Stimulated activated CD8-positive, alpha-beta memory T cell treated with anti-CD3 and anti-CD28 coated beads, Interleukin-15, amount 100 ng/mL, for 48 hours (primary cell): ENCODE results near the gene RBPJ.
"Not testable (repeated sequence)": the region's sequence is repeated elsewhere in the genome, so short reads cannot be mapped to it uniquely, and the experiment has no call there.

ENCODE experiments used
- DNase-seq, 2 donors: peaks; one replicate each; pipeline ENCODE4 v3.0.0-alpha.2; 2020; ENCODE audit warnings: low read depth in 2 of 2

Gene RBPJ

DNA sequence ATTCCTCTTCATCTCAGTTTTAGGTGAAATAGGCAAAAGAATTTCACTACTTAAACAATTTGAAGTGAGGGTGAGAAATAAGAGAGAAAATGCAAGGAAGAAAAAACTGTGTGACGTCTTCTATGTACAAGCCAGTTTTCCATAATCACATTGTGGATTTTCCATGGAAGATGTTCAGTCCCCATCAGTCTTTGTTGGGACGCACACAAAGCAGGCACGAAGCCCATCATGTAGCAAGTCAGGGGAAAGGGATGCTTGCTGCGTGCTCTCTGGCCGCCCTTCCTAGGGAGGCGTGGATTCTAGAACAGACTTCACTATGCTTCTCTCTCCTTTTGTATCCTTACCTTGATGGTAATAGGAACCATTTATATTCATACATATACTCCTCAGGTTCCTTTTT, 54.7 kb downstream of the RBPJ start:
- DNase-seq = no peak

DNA sequence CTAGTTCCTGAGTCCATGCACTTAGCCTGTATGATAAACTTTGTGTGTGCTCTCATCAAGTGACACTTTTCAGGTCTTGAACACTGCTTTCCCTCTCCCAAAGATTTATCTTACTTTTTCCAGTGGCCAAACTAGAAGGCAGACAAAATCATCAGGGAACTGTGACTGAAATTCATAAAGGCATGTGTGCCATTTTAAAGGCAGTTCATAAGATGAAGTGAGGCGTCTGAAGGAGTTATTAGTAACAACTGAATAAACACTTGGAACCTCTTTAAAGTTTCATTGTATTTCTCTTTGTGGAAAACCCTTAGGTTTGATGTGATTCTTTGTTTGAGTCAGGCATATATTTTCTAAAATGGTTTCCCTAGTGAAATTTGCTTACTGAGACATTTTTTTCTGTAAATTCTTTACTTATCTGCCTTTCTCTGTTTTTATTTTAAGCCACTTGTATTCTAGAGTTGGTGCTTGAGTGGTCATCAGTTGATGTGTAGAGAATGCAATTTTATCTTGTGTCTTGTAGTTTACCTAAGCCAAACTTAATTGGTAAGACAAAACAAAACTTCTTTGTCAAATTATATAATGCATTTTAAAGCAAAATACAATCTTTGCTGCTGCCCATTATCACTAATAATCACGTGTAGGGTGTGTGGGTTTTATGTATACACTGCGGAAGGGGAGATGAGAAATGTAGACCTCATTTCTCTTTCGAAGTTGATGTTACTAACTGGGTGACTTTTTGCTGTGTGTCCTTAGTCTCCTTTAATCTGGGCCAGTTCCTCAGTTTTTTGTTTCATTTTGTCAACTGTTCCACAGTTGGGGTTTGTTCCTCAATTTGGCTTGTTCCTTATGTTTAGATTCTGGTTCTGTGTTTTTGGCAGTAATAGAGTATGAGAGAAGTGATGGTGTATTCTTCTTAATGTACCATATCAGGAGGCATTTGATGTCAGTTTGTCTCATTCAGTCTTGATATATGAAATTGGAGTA, 56.8 kb downstream of the RBPJ start:
- no peak for DNase-seq

DNA sequence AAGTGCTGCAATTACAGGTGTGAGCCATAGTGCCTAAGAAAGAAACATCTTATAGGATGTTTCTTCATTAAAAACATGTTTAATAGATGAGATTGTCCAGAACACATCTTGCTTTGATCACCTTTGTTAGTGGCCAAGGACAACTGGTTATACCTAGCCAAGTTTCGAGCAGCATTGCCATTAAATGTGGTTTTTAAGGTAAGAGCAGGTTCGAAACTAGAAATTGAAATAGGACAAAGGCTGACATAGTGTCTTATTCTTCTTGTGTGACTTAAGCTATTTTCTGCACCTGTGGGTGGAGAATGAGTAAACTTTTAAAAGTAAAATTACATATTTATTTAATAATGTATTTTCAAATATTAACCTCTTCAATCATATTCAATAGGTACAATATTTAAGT, 59.0 kb downstream of the RBPJ start:
- DNase-seq = no peak

DNA sequence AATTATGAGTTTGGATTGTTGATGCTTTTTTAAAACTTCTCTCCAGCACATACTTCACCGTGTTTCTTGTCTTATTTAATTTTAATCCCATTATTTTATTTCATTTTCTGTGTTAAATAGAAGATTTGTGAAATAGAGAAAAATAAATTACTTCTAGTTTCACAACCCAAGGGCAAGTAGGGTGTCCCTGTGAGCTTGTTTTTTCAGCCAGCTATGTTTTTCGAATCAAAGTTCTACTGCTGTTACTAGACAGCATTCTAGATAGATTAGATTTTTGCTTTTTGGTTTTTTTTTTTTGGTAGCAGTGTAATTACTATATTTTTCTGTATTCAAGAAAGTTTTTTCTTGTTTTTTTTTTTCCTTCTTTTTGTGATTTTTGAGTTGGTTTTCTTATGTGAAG, 59.9 kb downstream of the RBPJ start:
- DNase-seq = no peak

DNA sequence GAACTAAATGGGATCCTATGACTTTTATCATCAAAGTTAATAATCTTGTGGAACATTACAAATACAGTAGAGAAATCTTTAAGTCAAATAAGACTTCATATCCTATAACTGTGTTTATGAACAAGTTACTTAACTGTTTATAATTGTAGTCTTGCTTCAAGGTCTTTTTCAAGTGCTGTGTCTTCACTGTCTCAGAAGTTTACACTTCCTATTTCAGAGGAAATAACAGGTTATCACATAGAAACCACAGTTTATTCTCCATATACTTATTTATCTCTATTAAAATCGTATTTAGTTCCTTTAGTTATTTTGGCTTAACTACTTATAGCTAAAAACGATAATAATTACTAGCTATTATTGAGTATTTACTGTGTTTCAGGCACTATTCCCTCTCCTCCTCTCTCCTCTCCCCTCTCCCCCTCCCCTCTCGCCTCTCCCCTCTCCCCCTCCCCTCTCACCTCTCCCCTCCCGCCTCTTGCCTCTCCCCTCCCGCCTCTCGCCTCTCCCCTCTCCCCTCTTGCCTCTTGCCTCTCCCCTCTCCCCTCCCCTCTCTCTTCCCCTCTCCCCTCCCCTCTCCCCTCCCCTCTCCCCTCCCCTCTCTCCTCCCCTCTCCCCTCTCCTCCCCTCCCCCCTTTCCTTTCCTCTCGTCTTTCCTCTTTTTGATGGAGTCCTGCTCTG, 63.7 kb downstream of the RBPJ start:
- no peak for DNase-seq

DNA sequence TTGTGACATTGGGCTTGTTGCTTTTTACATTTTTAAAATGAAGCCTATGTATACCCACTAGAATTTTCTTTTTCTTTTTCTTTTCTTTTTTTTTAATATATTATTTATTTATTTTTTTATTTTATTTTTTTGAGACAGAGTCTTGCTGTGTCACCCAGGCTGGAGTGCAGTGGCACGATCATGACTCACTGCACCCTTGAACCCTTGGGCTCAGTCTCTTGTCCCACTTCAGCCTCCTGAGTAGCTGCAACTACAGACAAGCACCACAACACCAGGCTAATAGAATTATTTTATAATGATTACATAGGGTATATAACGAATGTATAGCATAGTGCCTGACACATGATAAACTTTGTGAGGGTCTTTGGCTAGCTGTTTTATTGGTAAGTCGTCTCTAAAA, 64.9 kb downstream of the RBPJ start:
- no peak for DNase-seq

DNA sequence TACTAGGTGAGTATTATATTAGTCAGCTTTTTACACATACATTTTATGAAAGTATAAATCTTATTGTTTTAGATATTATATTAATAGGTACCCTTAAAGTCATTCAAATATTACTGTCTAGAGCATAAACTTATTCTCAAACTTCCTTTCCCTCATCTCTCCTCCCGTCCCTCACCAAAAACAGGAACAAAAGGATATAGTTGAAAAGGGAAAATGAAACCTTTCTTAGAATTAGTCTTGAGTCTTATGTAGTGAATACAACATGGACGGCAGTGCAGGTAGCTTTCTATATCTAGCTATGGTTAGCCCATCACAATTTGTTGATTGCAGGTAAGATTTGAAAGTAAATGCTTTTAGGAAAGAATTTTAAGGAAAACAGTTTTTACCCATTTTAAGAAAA, 65.6 kb downstream of the RBPJ start:
- DNase-seq = no peak

DNA sequence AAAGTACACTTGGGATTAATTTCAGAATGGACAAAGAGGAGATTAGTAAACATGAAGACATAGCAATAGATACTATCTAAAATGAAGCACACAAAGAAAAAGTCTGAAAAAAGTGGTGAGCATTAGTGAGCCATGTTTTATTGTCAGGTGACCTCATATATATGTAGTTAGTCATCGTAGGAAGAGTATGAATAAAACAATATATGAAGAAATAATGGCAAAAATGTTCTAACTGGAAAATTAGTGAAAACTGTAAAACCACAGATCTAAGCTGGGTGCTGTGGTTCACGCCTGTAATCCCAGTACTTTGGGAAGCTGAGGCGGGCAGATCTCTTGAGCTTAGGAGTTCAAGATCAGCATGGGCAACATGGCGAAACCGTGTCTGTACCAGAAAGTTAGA, 67.9 kb downstream of the RBPJ start:
- DNase-seq = no peak

DNA sequence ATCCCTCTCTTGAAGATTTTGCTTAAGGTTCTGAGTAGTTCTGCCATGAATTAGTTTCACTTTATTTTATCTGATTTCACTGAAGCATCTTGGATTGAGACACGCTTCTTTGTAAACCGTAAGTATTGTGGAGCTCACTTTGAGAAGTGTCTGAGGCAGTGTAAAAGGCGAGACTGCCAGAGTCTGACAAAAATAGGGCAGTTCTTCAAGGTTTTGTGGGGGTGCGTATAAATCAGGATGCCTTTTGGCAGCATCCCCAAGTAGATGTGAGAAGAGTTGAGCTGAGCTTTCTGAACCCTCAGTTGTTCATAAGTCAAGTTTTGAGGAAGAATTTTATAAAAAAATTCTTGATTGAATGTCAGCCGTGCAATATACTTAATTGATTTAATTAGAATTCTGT, 76.3 kb downstream of the RBPJ start:
- no peak for DNase-seq

DNA sequence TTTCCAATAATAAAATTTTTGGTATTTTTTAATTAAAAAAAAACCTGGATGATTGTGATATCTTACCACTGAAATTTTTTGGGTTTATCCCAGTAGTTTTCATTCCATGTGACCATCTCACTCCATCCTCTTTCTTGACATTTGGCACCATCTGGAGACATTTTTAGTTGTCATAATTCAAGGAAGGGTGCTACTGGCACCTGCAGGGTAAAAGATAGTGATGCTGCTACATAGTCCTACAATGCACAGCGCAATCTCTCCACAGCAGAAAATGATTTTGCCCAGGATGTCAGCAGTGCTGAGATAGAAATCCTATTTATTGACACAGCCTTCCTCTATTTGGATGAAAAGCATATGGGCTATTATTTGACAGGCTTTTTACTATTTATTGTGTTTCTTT, 79.3 kb downstream of the RBPJ start:
- DNase-seq = no peak

DNA sequence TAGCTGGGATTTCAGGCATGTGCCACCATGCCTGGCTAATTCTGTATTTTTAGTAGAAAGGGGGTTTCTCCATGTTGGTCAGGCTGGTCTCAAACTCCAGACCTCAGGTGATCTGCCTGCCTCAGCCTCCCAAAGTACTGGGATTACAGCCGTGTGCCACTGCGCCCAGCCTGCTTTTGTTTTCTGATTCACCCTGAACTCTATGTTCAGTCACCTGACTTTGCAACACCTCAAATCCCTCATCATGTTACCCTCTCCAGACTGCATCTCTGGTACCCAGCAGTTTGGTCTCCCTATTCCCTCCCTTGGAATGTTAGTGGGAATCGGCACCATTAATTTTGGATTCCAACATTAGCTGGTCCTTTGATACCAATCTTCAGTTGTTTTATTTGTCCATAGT, 81.2 kb downstream of the RBPJ start:
- not testable (repeated sequence) for DNase-seq

DNA sequence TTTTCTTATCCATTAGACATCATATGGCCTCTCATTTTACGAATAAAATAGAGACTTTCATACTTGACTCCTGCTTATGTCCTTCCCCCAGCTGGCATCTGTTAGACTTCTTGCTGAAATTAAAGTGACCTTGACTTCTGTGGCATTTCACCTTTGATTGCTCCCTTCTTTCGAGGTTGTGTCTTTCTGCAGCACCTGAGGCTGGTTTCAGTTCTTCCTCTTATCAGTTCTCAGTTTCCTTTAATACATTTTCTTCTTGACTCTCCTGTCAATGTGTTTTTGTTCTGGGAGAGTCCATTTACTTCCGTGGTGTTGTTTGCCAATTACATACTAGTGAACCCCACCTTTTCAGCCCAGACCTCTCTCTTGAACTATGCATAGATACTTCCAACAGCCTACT, 81.6 kb downstream of the RBPJ start:
- DNase-seq = no peak

DNA sequence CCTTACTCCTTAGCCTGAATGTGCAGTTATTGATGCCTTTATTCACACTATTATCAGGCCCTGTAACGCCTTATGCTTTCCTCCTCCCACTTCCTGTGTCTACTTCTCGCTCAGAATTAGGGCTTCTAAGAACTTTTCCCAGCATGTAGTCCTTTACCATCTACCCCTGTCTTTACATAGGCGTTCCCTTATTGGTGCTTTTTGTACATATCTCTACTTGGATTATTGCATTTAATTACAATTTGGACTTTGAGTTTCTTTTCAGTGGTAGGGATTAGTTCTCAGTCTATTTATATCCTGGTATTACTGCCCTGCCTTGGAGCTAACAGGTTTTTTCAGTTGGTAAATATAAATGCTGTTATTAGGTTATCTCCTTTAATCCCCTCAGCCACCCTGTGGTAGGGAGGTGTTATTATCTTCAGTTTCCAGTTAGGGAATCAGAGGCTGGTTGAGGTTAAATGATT, 84.0 kb downstream of the RBPJ start:
- no peak for DNase-seq

DNA sequence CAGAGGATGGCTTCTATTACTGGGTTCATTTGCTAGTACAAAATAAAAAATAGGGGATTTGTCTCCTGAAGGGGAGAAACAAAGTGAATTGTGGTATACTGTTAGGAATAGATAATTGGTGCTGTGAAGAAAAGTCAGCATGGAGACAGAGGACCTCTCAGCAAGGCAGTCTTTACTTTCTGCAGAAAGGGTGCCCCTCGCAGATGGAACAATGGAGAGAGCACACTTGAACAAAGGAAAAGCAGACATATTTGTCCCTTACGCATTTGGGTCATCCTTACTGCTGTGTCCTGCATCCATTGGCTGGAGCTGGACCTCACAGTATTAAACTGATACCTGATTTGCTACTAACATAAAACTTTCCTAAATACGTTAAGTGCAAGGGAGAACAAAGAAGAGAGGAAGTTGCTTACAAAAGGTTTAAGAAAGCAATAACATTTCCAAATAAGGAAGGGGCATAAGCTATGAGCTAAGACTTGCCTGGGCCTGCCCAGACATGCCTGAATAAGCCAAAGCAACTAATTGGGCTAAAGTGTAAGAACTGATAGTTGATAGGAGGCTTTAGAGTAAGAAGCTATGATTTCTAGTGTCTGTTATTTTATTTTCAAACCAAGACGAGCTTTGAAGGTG, 85.6 kb downstream of the RBPJ start:
- DNase-seq = no peak

DNA sequence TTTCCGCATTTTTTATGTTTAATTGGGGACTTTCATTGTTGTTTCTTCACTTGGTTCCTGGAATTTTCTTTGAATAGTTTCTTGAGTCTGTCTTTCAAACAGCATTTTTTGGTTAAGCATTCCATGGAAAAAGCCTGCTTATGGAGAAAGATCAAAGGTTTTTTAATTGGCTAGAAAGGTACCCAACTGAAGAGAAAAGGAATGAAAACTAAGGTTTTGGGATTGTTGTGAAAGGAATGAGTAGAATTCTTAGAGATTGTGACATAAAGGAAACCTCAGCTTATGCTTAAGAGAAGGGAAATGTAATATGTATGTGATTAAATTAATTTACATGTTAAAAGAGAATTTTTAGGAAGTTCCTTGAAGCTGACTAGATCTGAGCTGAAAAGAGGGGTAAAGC, 86.7 kb downstream of the RBPJ start:
- no peak for DNase-seq

DNA sequence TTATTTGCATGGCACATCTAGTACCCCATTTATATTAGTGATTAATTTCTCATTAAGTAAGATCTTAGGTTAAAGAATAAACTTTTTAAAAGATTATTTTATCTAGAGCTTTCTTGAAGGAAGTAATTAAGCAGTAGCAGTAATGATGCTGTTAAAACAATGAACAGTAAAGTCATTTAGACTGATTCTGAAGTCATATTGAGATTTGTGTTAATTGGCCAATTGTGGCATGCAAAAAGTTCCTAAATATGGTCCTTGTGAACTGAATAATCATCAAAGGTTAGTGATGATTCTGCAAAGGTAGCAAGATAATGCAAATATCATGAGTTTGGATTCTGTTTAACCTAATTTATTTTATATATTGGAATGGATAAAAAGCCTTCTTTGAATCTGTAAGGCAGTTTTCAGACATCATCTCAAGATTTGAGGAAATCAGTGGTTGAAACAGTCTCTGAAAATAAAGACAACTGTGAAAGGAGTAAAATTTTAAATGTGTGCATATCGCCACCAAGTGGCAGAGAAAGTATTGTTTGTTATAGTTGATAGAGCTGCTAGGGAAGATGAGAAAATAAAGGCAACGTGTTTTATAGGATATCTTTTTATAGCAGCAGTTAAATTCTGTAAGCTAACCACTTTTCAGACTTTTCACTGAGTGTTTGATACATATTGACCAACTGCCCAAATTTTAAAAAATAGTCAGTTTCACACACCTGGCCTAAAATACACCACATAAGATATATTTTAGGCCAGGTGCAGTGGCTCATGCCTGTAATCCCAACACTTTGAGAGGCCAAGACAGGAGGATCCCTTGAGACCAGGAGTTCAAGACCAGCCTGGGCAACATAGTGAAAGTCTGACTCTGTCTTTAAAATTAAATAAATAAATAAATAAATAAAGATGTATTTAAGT, 89.8 kb downstream of the RBPJ start:
- DNase-seq = no peak

DNA sequence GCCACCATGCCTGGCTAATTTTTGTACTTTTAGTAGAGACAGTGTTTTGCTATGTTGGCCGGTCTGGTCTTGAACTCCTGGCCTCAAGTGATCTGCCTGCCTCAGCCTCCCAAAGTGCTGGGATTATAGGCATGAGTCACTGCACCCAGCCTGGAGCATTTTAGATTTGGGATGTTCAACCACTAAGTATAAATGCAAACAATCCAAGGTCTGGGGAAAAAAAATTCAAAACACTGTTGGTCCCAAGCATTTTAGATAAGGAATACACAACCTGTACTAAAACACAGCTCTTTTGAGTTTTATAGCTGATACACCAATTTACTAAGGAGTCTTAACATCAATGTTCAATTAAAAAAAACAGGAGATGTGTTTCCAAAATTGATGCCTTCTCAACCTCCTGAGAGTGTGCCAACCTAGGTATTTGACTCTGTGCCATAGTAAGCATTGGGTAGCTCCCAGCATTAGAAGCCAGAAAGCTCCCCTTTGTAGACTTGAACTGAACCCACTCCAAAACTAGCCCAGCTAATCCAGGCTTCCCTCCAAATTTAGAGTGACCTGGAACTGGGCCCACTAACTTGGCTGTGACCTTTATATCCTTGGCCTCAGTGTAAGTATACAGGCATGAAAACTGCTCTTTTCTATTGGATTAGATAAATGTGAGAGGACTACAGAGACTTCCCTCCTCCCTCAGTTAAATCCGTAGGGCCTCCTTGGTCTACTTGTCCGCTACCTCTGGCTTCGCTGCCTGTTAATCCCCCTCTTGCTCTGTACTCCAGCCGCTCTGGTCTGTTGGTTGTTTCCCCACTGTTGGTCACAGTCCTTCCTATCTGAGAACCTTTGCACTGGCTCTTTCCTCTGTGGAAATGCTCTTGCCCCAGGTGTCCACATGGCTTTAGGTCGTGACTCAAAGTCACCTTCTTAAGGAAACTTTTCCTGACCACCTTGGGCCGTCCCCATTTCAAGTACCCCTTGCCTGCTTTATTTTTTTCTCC, 91.9 kb downstream of the RBPJ start:
- DNase-seq = no peak

DNA sequence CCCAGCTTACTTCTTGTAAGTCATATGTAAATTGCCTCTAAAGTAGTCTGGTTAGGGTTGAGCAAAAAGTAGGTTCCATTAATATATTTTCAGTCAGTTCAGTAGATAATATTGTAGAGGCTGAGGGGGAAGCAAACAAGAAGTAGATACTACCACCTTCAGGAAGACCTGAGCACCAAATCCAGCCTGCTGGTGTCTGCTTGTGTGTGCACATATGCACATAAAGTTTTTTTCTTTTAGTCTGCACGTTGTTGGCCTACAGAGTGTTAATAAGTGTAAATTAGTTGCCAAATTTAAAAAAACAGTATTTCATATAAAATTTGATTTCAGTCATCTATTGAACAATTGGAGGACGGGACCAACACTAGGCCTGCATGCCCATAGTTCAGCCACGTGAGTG, 92.8 kb downstream of the RBPJ start:
- DNase-seq = no peak

DNA sequence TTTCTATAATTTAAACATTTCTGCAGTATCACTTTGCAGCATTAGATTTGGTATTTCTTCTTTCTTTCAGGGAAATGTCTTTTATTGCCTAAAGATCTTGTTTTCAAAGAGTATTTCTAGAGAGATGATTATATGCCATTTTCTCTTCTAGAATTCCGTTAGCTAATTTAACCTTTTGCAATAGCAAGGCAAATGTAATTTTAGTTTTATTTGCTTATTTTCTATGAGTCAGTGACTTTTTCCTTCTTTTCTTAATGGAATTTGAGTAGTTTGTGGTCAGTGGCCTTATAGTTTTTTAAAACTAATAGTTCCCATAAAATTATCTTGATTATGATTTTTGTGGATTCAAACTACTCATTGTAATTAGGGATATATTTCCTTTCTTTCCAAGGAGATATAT, 97.3 kb downstream of the RBPJ start:
- DNase-seq = no peak

DNA sequence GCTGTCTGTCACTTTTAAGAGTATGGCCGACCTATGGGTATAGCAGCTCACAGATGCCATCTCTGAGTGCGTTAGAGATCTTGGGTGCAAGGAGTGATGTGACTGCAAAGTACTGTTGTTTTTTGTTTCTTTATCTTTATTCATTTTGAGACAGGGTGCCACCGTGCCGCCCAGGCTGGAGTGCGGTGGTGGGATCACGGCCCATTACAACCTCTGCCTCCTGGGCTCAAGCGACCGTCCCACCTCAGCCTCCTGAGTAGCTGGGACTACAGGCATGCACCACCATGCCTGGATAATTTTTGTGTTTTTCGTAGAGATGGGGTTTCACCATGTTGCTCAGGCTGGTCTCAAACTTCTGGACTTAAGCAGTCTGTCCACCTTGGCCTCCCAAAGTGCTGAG, 98.0 kb downstream of the RBPJ start:
- no peak for DNase-seq
